DOHH2 (cell line): ENCODE results near the gene LRPAP1.
A peak's percentile ranks its signal among the peaks of the same experiment; 100 is the strongest.
"Not testable (repeated sequence)": the region's sequence is repeated elsewhere in the genome, so short reads cannot be mapped to it uniquely, and the experiment has no call there.

Experiments used
- H3F3A ChIP-seq: fragments of 200-600 bp; sonication (generic), shearing (Covaris generic); 2 replicates; pipeline ENCODE4 v1.6.0; 2016; ENCODE audit warnings: antibody characterized with exemption, mild to moderate bottlenecking; ENCODE audit not compliant: control insufficient read depth, insufficient read depth
- H3K27ac ChIP-seq: fragments of 200-600 bp; sonication (generic); 2 replicates; pipeline ENCODE4 v1.5.1; 2014; ENCODE audit warnings: low read depth, mild to moderate bottlenecking, low read length, moderate library complexity
- H3K27me3 ChIP-seq: fragments of 200-600 bp; sonication (generic); 2 replicates; pipeline ENCODE4 v1.6.1; 2014; ENCODE audit warnings: mild to moderate bottlenecking, low read length, mixed read lengths; ENCODE audit not compliant: control insufficient read depth
- H3K36me3 ChIP-seq: fragments of 200-600 bp; sonication (generic); 2 replicates; pipeline ENCODE4 v1.6.1; 2014; ENCODE audit warnings: mild to moderate bottlenecking, low read length, moderate library complexity, mixed read lengths; ENCODE audit not compliant: control insufficient read depth
- H3K4me1 ChIP-seq: fragments of 200-600 bp; sonication (generic); 2 replicates; pipeline ENCODE4 v1.6.1; 2014; ENCODE audit warnings: mild to moderate bottlenecking, low read length, mixed read lengths; ENCODE audit not compliant: control insufficient read depth
- H3K4me2 ChIP-seq: fragments of 200-600 bp; sonication (generic); 2 replicates; pipeline ENCODE4 v1.6.0; 2014; ENCODE audit warnings: mild to moderate bottlenecking, low read length, moderate library complexity
- H3K4me3 ChIP-seq: fragments of 200-600 bp; sonication (generic); 2 replicates; pipeline ENCODE4 v1.5.1; 2014; ENCODE audit warnings: mild to moderate bottlenecking, low read length, mixed read lengths
- H3K79me2 ChIP-seq: fragments of 200-600 bp; sonication (generic); 2 replicates; pipeline ENCODE4 v1.6.1; 2014; ENCODE audit warnings: mild to moderate bottlenecking, low read length, mixed read lengths; ENCODE audit not compliant: control insufficient read depth
- H3K9me2 ChIP-seq: fragments of 200-600 bp; sonication (generic); replicated peaks from 2 replicates; pipeline ENCODE4 v1.6.1; 2014; ENCODE audit warnings: mild to moderate bottlenecking, low read length, mixed read lengths; ENCODE audit not compliant: control insufficient read depth
- H3K9me3 ChIP-seq: fragments of 200-600 bp; sonication (generic); 2 replicates; pipeline ENCODE4 v1.6.1; 2014; ENCODE audit warnings: antibody characterized with exemption, low read length, mixed read lengths; ENCODE audit not compliant: control insufficient read depth, insufficient read depth
- H4K20me1 ChIP-seq: fragments of 200-600 bp; sonication (generic); 2 replicates; pipeline ENCODE4 v1.6.0; 2014; ENCODE audit warnings: low read depth, mild to moderate bottlenecking, antibody characterized with exemption, low read length, moderate library complexity; ENCODE audit not compliant: control insufficient read depth, insufficient read depth
- CTCF ChIP-seq: fragments of 200-600 bp; sonication (generic); IDR thresholded peaks from one replicate; pipeline ENCODE4 v1.5.1; 2014; ENCODE audit warnings: antibody characterized with exemption, mild to moderate bottlenecking, low read depth, low read length; ENCODE audit not compliant: poor library complexity, severe bottlenecking
- EZH2phosphoT487 ChIP-seq: fragments of 200-600 bp; sonication (generic); IDR thresholded peaks from 2 replicates; pipeline ENCODE4 v1.6.1; 2017; ENCODE audit warnings: borderline replicate concordance, mild to moderate bottlenecking, antibody characterized with exemption, low read length, moderate library complexity, mixed read lengths

The LRPAP1 gene

GRCh38 chr4:3531879-3532750 is at the start of gene LRPAP1:
Gene LRPAP1 (minus strand): TSS chr4:3532422. CDS start chr4:3532412, 10 bp downstream.
- H3K4me1 ChIP-seq, result peaks cover 33% of the 10 kb centered on the region
- no peaks in the 10 kb centered on the region for H3F3A ChIP-seq
- no peaks in the 10 kb centered on the region for H3K27me3 ChIP-seq
- TF ChIP-seq EZH2phosphoT487 (no peak), CTCF (no peak)
- peaks cover 49% of the 10 kb centered on the region for H3K79me2 ChIP-seq
- H3K27ac ChIP-seq, result no peak within 1 kb of the TSS; the same call in 1 of the 2 replicates
- H3K4me3 ChIP-seq, result peak within 1 kb of the TSS; percentile 85
- H3K36me3 ChIP-seq, result peaks cover 24% of the 10 kb centered on the region
- H4K20me1 ChIP-seq, result peaks cover 13% of the 10 kb centered on the region; the same call in 1 of the 2 replicates
- peak within 1 kb of the TSS; percentile 69 for H3K4me2 ChIP-seq
- no peaks in the 10 kb centered on the region for H3K9me3 ChIP-seq
- H3K9me2 ChIP-seq, result no peaks in the 10 kb centered on the region

GRCh38 chr4:3581334-3582090 is 49.3 kb upstream of the LRPAP1 start:
- not testable (repeated sequence) for H3K36me3 ChIP-seq, H3K4me3 ChIP-seq, H3K9me3 ChIP-seq, H3K27ac ChIP-seq, H3K79me2 ChIP-seq, H3F3A ChIP-seq, H3K27me3 ChIP-seq, H4K20me1 ChIP-seq, H3K4me1 ChIP-seq, H3K4me2 ChIP-seq, H3K9me2 ChIP-seq

- H3K4me2 ChIP-seq, result not testable (repeated sequence)
These were observed 48.6 kb upstream of the LRPAP1 start for GRCh38 chr4:3580859-3581258.

GRCh38 chr4:3578527-3579144 is 46.4 kb upstream of the LRPAP1 start:
- H3K4me2 ChIP-seq, H3K79me2 ChIP-seq, H3K9me2 ChIP-seq, H3K9me3 ChIP-seq, H3K27ac ChIP-seq, H4K20me1 ChIP-seq, H3K4me3 ChIP-seq, H3F3A ChIP-seq, H3K36me3 ChIP-seq, H3K27me3 ChIP-seq, H3K4me1 ChIP-seq: not testable (repeated sequence)

More at GRCh38 chr4:3580859-3581258, 48.6 kb upstream of the LRPAP1 start:
- not testable (repeated sequence) for H4K20me1 ChIP-seq, H3K27ac ChIP-seq, H3K9me3 ChIP-seq, H3F3A ChIP-seq, H3K27me3 ChIP-seq, H3K36me3 ChIP-seq, H3K9me2 ChIP-seq, H3K4me3 ChIP-seq, H3K4me1 ChIP-seq, H3K79me2 ChIP-seq

GRCh38 chr4:3578052-3578451 is 45.8 kb upstream of the LRPAP1 start:
- H3K4me3 ChIP-seq, H3K36me3 ChIP-seq, H3K4me1 ChIP-seq, H3F3A ChIP-seq, H4K20me1 ChIP-seq, H3K4me2 ChIP-seq, H3K79me2 ChIP-seq, H3K27me3 ChIP-seq, H3K9me3 ChIP-seq, H3K27ac ChIP-seq, H3K9me2 ChIP-seq: not testable (repeated sequence)

GRCh38 chr4:3577208-3577892 is 45.1 kb upstream of the LRPAP1 start:
- H3K4me2 ChIP-seq, H4K20me1 ChIP-seq, H3K4me1 ChIP-seq: not testable (repeated sequence)

More at GRCh38 chr4:3577208-3577892, 45.1 kb upstream of the LRPAP1 start:
- not testable (repeated sequence) for H3K4me3 ChIP-seq, H3K9me3 ChIP-seq, H3K79me2 ChIP-seq, H3K27ac ChIP-seq, H3K27me3 ChIP-seq, H3K9me2 ChIP-seq, H3F3A ChIP-seq, H3K36me3 ChIP-seq
